Kasumi-1 (cell line): ENCODE results near the gene CTDP1.
"Not testable (repeated sequence)": the region's sequence is repeated elsewhere in the genome, so short reads cannot be mapped to it uniquely, and the experiment has no call there.

Experiments used
- DNase-seq, 2 experiments: peaks; one replicate each; lab custom pipeline; 2025; lab: John Stamatoyannopoulos, UW

The CTDP1 gene

DNA sequence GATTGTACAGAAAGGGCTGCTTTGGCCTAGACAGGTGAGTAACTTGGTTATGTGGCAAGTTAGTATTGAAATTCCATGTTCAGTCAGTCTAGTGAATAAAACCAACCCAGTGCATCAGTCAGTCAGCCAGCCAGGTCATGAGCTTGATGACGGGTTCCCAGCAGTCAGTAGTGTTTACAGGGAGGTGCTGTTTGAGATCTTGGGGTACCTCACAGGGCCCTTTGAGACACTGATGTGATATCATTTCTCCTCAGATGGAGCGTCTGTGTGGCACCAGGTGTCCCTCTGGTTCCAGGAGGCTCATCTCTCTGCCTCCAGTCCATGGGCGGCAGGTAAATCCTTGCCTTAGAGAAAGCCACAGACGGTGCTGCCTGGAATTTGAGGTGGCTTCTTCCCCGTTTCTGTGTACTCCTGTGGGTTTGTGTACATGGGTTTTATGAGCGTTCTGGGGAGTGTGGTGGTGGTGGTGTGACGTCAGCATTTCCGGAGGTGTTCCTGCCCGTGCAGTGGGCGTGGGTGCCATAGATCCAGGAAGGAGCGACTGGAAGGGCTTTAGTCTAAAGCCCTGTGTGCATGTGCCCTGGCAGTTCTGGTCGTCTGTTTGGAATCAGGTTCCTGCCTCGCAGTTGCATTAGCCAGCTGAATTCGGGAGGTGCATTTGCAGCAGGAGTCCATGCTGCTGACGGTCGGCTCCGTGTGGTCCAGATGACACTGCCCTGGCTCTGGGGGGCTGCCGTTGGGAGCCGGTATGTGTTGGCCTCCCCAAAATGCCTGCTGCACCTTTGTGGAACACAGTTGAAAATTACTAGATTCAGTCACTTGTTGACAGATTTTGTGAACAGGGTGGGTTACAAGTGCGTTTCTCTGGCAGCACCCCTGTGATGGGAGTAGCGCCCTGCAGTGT lies 2.1 kb downstream of the CTDP1 start:
- DNase-seq, result no peak

DNA sequence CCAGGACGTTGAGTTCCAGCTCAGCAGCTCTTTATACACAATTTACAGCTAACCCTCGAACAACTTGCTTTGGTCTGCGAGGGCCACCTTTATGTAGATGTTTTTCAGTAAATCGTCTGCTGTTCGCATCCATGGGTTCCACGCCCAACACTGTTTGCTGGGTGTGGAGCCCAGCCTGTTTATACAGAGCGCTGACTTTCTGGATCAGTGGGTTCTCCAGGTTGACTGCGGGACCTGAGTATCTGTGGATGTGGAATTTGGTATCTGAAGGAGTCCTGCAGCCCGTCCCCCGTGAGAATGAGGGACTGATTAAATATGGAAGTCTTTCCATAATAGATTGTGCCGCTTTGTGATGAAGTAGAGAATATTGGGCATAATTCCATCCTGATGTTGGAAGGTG lies 2.9 kb downstream of the CTDP1 start:
- no peak for DNase-seq

DNA sequence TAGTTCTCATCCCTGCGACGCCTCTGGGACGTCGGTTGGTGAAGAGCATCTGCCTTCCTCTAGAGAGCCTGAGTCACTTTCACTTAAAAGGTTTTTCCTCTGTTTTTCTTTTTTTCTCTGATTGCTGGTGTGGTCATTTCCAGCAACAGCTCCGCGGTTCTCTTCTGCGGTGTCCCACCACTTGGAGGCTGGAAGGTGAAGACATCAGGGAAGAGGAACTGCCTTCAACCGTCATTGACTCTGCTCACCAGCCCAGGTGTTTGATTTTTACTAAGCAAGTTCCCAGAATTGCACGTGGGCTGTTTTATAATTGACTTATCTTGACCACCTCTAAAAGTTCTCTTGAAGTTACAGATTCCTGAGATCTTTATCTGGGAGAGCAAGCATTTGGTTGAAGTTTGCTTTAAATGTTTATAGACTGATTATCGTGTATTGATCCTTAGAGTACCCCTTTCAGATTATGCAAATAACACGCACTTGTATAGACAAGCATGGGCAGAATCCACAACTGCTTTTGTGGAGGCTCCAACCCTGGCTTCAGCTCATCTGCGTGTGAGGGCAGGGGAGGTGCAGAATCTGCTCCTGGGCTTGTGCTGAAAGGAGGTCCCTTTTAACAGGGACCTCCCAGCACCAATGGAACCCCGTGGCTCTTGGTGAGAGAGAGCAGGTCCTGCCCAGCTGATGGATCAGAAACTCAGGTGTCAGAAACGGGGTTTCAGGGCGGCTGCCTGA lies 3.5 kb downstream of the CTDP1 start:
- no peak for DNase-seq

DNA sequence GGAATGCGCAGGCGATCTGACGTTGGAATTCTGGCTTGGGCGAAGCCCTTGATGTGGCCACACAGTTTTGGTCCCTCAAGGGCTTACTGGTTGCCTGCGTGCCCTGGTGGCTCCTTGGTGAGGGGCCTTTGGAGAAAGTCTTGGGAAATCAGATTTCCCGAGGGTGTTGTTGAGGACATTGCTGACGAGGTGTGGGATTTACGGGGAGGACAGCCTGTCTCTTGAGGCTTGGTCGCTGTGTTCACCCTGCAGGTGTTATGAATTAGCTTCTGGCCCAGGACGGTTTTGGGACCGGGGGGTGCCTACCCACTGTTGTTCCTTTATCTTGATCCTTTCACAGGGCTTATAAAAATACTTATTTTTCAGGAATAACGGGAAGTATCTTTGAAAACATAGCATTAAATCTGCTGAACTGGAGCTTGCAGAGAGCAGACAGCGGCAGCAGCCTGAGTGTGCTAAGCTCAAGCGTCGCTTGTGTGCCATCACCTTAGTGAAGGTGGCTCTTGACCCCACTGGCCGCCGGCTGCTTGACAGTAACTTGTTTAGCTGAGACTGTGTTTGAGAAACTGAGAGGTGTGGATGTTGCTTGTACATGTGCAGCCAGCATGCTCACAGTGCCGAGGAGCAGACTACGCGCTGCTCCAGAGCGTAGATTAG lies 4.2 kb downstream of the CTDP1 start:
- DNase-seq, result no peak

DNA sequence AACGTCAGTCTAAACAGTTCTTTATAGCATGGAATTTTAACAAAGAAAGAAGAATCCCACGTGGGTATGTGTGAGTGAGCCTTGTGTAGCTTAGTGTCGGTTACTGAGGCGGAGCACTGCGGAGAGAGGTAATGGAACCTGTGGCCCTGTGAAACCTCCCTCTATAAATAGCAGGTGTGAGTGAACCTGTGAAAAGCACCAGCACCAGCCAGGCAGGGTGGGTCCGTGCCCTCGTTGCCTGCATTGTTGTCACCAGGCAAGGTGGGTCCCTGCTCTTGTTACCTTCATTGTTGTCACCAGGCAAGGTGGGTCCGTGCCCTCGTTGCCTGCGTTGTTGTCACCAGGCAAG lies 4.7 kb downstream of the CTDP1 start:
- no peak for DNase-seq

DNA sequence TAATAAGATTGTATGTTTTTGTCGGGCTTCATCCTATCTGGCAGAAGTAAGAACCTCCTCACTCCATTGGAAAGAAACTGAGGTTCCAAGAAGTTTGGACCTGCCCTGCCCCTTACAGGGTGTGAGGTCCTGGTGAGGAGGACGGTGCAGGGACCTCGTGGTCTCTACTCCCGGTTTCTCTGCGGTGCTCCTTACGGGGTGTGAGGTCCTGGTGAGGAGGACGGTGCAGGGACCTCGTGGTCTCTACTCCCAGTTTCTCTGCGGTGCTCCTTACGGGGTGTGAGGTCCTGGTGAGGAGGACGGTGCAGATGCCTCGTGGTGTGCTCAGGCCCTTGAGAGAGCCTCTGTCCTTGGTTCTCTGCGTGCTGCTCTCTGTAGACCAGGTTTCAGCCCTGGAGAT lies 5.2 kb downstream of the CTDP1 start:
- DNase-seq, result no peak

DNA sequence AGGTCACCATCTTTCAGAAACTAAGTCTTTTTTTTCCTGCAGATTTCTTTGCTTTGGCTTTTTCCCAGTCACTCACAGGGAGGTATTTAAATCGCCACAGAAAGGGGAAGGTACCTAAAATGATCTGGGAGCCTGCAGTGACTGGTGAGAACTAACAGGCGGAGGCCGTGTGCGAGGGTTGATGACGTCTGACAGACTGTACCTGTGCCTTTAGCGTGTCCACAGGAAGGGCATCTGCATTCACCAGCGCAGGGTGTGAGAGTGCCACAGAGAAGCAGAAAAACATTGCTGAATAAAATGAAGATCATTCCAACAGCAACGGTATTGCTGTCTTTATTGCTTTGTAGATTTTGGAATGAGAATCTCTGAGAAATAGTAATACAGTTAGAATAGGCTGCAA lies 5.7 kb downstream of the CTDP1 start:
- DNase-seq, result no peak

DNA sequence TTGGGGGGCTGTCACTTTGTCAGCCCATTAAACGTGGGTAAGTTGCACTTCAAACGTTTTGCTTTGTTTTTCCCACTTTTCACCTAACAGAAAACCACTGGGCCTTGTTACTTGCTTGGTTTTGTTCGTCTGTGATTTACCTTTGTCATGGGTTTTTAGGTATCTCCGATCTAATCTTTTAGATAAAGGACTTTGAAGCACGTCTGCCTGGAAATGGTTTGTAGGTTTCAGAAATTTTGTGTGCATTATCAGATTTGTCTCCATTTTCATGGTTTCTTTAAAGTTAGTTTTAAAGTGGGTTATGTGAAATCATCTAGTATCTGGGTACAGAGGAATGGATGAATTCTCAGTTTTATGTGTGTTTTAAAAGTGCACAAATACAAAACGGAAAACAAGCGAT lies 6.4 kb downstream of the CTDP1 start:
- DNase-seq, result no peak

DNA sequence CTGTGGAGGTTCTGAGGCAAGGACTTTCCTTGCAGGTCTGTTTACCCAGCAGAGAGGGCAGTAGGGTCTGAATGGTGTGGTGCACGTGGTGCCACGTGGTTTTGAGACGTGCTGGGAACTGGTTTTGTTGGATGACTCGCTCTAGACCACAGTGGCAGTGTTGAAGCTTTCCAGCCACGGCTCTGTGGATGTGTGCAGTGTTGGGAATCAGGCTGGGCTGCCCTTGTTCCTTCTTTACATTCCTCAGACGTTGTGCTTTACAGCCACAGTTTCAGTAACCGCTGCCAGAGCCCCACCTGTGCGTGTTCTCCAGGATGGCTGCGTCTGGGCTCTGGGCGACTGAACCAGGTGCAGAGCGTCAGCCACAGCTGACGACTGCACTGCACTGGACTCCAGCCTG lies 8.2 kb downstream of the CTDP1 start:
- no peak for DNase-seq

DNA sequence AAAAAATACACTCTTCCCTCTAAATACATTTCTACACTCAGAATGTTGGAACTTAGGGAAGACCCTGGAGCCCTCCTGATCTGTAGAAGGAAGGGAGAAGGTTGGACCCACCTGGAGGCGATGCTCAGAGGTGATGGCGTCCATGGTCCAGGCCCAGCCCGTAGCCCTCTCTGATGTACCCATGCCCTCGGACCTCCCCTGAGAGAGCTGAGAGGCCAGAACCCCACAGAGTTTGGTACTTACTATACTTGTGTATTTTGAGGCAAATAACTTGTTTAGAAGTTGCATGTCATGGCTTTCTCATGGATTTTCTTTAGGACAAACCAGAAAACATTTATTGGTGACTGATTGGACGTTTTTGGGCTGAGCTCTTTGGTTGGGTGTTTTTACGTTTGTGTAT lies 10.5 kb downstream of the CTDP1 start:
- DNase-seq, result no peak

DNA sequence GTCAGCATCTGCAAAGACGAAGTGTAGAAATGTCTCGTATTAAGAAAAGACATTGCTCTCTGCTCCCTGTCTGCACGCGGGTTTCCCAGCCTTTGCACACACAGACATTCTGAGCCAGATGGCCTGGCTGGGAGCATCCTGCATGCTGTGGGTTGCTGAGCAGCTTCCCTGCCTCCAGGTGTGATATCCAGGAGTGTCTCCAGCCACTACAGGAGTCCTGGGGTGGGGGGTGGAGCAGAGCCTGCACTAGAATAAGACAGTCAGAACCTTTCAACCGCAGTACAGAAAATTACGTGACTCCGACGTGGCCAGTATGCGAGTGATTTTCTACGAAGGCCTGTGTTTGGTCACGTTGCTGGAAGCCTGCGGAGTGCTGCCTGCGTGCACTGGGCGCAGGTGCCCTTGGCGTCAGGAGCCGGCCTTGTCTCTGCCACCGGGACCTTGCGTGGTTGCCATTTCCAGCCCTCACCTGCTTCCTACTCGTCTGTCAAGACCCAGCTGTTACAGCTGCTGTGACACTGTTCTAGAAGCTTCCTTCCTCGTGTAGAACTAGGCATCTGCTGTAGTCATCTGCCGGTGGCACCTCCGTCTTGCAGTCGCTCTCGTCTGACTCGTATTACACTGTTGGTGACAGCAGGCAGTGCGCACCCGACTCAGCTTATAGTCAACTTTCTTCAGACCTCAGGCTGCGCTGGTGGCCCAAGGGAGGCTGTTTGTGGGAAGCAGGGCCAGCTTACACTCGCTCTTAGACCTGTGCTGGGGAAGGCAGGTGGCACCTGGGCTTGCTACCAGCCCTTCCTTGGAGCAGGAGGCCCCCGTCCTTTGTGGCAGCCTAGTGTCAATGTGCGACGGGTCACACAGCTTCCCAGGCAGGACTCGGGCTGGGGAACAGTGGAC lies 11.2 kb downstream of the CTDP1 start:
- DNase-seq, result no peak

DNA sequence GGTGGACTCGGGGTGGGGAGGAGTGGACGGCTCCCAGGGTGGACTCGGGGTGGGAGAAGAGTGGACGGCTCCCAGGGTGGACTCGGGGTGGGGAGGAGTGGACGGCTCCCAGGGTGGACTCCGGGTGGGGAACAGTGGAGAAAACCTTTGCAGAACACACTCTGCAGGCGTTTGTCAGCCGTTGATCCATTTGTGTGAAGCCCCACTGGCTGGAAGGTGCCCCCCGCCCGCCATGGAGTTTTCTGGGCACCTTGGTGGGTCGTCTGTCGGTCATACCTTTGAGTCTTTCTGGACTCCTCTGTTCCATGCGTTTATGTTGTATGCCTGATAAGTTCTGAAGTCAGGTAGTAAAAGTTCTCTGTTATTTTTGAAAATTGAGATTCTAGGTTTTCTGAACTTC lies 12.5 kb downstream of the CTDP1 start:
- DNase-seq, result no peak

DNA sequence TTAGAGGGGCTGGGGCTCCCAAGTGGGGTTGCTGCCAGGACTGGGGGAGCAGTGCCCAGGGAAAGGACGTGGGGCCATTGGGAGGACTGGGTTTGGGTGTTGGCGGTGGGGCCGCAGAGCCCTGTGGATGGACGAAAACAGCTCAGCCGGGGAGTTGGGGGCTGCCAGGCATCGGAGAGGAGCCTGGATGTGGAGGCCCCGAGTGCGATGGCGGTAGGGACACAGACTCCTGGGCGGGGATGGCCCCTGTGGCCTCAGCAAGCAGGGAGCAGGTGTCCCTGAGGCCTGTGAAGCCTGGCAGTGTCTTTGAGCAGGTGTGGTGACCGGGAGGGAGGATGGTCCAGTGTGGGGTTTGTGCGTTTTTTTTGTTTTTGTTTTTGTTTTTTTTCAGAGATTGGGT lies 13.3 kb downstream of the CTDP1 start:
- no peak for DNase-seq

DNA sequence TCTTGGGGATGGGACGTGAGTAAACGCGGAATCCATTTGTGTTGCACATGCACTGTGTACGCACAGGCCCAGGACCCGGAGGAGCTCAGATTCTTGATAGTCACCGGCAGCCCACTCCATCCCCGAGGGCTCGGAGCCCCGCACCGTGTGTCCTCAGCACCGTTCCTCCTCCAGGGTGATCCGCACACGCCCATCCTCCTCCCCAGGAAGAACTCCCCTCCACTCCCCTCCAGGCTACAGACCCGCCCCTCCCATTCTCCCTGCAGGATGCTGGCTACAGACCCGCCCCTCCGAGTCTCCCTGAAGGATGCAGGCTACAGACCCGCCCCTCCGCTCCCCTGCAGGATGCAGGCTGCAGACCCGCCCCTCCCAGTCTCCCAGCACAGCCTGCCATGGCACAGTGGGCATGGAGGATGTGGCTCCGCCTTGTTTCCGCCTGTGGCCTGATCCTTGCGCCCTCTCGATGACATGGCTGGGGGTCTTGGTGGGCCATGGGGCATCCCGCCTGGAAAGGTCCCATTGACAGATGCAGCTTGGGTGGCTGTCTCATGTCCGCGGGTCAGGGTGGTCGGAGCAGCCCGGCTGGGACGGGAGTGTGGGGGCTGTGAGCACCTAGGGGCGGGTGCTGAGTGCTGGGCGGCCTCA lies 14.1 kb downstream of the CTDP1 start:
- DNase-seq, result no peak

DNA sequence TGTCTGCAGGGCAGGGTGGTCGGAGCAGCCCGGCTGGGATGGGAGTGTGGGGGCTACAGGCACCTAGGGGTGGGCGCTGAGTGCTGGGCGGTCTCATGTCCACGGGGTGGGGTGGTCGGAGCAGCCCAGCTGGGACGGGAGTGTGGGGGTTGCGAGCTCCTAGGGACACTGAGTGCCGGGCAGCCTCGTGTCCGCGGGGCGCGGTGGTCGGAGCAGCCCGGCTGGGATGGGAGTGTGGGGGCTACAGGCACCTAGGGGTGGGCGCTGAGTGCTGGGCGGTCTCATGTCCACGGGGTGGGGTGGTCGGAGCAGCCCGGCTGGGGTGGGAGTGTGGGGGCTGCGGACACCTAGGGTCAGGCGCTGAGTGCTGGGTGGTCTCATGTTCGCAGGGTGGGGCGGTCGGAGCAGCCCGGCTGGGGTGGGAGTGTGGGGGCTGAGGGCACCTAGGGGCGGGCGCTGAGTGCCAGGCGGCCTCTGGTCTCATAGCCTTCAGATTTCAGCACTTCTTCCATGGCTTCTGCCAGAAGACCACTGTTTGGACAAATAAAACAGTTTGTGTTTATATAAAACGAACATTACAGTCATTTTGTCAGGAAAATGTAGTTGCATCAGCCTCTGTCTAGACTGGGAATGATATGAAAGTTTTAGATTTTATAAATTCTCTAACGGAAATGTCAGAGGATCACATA lies 14.7 kb downstream of the CTDP1 start:
- DNase-seq, result not testable (repeated sequence)

DNA sequence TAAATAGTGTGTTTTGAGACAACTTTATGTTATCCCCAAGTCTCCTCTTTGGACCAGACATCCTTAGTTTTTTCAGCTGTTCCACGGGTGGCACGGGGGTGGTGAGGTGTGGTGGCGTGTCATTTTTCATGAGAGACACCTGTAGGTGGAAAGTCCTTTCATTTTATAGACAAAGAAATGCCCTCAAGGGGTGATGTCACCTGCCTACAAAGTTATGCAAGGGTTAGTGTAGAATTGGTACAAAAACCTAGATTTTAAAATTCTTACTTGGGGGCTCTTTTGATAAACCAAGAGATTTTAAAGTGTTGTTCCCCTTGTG lies 15.3 kb downstream of the CTDP1 start:
- no peak for DNase-seq

DNA sequence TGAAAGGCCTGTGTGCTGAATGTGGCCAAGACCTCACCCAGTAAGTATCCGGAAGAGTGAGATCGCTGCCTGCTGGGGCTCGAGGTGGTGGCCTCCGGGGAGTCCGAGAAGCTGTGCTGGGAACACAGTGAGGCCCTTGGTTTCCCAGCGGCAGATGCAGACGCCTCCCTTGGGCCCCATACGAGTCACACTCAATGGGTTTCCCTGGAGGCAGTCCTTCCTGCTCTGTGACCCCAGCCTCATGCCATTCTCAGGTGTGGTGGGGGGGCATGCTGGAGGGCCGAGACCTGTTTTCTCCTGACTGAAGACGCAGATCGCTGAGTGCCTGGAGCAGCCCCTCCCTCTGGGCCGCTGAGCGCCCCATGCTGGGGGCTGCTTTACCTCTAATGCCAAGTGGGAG lies 15.7 kb downstream of the CTDP1 start:
- no peak for DNase-seq

DNA sequence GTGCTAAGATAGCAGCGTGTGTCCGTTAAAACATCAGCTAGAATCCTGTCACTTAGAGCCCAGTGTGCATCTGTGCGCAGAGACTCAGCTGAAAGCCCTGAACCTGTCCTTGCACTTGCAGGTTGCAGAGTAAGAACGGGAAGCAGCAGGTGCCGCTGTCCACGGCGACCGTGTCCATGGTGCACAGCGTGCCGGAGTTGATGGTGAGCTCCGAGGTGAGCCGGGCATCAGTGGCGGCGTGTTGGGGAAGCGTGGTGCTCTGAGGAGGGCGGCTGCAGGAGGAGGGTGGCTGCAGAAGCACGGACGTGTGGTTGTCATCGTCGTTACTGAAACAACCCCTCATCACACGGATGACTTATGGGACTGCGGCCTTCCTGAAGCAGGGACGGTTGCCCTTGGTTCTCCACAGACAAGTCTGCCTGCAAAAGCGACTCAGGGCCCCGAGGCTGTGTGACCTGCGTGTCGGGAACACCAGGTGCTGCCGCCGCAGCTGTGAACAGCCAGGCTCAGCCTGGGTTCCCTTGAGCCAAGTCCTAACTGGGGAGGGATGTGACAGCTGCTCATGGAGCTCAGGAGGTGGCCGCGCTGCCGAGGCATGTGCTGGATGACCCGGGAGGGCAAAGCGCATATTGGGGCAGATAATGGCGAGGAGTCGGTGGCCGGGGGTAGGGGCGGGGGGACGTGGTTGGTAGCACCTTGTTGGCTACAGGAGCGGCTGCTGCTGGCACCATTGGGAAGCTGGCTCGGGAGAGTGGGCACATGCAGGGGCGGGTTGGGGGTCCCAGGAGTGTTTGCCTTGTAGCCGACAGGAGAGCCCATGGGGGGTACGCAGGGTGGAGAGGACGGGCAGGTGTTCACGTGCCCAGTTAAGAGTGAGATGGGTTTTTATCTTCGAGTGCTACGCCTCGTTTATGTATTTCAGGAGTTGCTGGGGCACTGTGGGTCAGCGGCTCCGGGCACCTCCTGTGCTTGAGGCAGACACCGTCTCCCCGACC lies 16.6 kb downstream of the CTDP1 start:
- no peak for DNase-seq

DNA sequence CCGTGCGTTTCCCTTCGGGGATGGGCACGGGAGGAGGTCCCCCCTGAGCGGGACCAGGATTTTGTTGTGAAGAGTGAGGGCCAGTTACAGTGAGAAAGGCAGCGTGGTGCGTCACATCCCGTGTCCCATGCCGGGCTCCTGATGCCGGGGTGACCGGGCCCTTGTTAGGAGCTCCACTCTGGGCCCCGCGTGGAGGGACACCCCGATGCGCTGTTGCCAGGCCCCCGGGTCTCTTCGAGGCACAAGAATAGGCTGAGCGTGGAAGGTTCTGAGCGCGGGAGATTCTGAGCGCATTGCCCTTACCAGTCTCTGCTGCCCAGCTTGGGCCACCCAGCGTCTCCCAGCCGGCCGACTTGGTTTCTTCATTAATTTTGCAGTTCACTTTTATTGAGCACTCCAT lies 17.6 kb downstream of the CTDP1 start:
- DNase-seq, result no peak

DNA sequence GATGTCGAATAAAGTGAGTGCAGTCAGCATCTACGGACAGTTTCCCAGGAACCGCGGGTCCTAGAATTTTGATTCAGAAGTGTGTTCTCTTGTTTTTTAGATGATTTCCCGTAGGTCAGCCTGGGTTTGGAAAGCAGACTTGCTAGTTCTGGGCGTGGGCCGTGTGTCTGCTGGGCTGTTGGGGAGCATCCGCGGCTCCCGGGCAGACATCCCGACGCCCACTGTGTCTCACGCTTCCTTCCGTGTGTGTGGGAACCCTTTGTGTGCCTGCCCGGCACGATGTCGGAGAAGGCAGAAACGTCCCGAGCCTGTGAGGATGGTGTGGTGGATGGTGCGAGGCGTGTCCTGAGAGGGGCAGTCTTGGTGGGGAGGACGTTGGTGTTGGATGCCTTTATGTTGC lies 18.4 kb downstream of the CTDP1 start:
- no peak for DNase-seq
